CD8-positive, alpha-beta memory T cell (primary cell): ENCODE results near the gene NANOS2. TPM values are rescaled to one million over a fixed set of nuclear protein-coding genes. Genes with fewer than 3 reads are reported as not detected.
A peak's percentile ranks its signal among the peaks of the same experiment; 100 is the strongest.

Source experiments
- CTCF ChIA-PET: fragments of 350-600 bp; sonication (Branson Sonifier 250); formaldehyde crosslinking; loops from one replicate; lab custom pipeline; 2021; ENCODE audit warnings: antibody characterized with exemption; lab: Charles Lee
- POLR2A ChIA-PET: fragments of 350-600 bp; sonication (Branson Sonifier 250); formaldehyde crosslinking; loops from one replicate; lab custom pipeline; 2021; ENCODE audit warnings: antibody characterized with exemption; lab: Charles Lee
- DNase-seq, 5 donors: peaks; one replicate each; pipeline versions ENCODE4 v3.0.0 to v3.0.0-alpha.2; 2020 to 2022; ENCODE audit warnings: mixed read lengths in 1 of 5
- H3K27ac ChIP-seq: one replicate; pipeline ENCODE4 v1.7.0; 2013; ENCODE audit warnings: low read depth, mild to moderate bottlenecking, low read length, moderate library complexity
- H3K27me3 ChIP-seq: 2 replicates; pipeline ENCODE4 v1.7.0; 2013; ENCODE audit warnings: low read length, mild to moderate bottlenecking; ENCODE audit not compliant: insufficient read depth, poor library complexity, severe bottlenecking
- H3K36me3 ChIP-seq: 2 replicates; pipeline ENCODE4 v1.7.0; 2013; ENCODE audit warnings: mild to moderate bottlenecking, low read length, moderate library complexity; ENCODE audit not compliant: insufficient read depth
- H3K4me1 ChIP-seq: 2 replicates; pipeline ENCODE4 v1.7.0; 2013; ENCODE audit warnings: mild to moderate bottlenecking, low read length, moderate library complexity; ENCODE audit not compliant: insufficient read depth
- H3K4me3 ChIP-seq: 2 replicates; pipeline ENCODE4 v1.7.0; 2013; ENCODE audit warnings: mild to moderate bottlenecking, low read length
- H3K9me3 ChIP-seq: 2 replicates; pipeline ENCODE4 v1.7.0; 2013; ENCODE audit warnings: mild to moderate bottlenecking, low read length
- H3K27ac Mint-ChIP-seq, 8 donors: one replicate each; pipeline ENCODE4 v1.8.0; 2020 to 2021; ENCODE audit warnings: mixed read lengths in 8 of 8, mild to moderate bottlenecking in 6 of 8, inconsistent platforms in 3 of 8, moderate library complexity in 3 of 8
- H3K27me3 Mint-ChIP-seq, 2 donors: one replicate each; pipeline ENCODE4 v1.8.0; 2020 to 2021; ENCODE audit warnings: mixed read lengths in 2 of 2, mild to moderate bottlenecking in 1 of 2, moderate library complexity in 1 of 2
- H3K36me3 Mint-ChIP-seq, 3 donors: one replicate each; pipeline ENCODE4 v1.8.0; 2020 to 2021; ENCODE audit warnings: mixed read lengths in 3 of 3, inconsistent platforms in 1 of 3, mild to moderate bottlenecking in 1 of 3
- H3K4me1 Mint-ChIP-seq, 3 donors: one replicate each; pipeline ENCODE4 v1.8.0; 2020 to 2021; ENCODE audit warnings: mixed read lengths in 3 of 3, inconsistent platforms in 1 of 3, mild to moderate bottlenecking in 1 of 3
- H3K4me3 Mint-ChIP-seq, 7 donors: one replicate each; pipeline ENCODE4 v1.8.0; 2020 to 2021; ENCODE audit warnings: mixed read lengths in 7 of 7, mild to moderate bottlenecking in 6 of 7, moderate library complexity in 4 of 7, inconsistent platforms in 2 of 7
- H3K9me3 Mint-ChIP-seq, 5 donors: one replicate each; pipeline ENCODE4 v1.8.0; 2020 to 2022; ENCODE audit warnings: mixed read lengths in 5 of 5, mild to moderate bottlenecking in 3 of 5, moderate library complexity in 2 of 5, inconsistent platforms in 1 of 5
- polyA plus RNA-seq: library from polyadenylated mRNA; unstranded; fragments of 300-500 nt; fragmentation: Illumina TruSeq; gene quantifications from one replicate; pipeline ENCODE4 v1.2.3, GENCODE V29; 2021
- total RNA-seq, 2 experiments: library from RNA; stranded (reverse); gene quantifications; one replicate each; pipeline ENCODE4 v1.2.3, GENCODE V29; 2021

The NANOS2 gene
- total and polyA plus RNA-seq, 3 experiments from 2014 or later, result not detected

- Histone ChIP-seq H3K9me3 (no peaks in the 10 kb centered on the region), H3K36me3 (no peaks in the 10 kb centered on the region), H3K27me3 (peaks cover 13% of the 10 kb centered on the region), H3K4me1 (no peaks in the 10 kb centered on the region), H3K4me3 (no peak overlapping the region), H3K27ac (no peak overlapping the region)
- ChIA-PET POLR2A (no interaction called here), CTCF (no interaction called here)
- Mint-ChIP-seq H3K27me3 (peaks cover 38 to 70% of the 10 kb centered on the region in 2 donors), H3K4me3 (peak overlapping the region in 1 of 7 donors; percentile 79), H3K36me3 (peaks cover 0 to 7% (median 0%) of the 10 kb centered on the region in 3 donors), H3K27ac (no peak overlapping the region), H3K4me1 (no peaks in the 10 kb centered on the region), H3K9me3 (peaks cover 0 to 2% (median 0%) of the 10 kb centered on the region in 5 donors)
- no peak for DNase-seq
Measured at GRCh38 chr19:45938733-45939319, 24.2 kb upstream of the NANOS2 start.

GRCh38 chr19:45935267-45935666, 20.7 kb upstream of the NANOS2 start:
- H3K9me3 Mint-ChIP-seq, result peaks cover 0 to 2% (median 0%) of the 10 kb centered on the region in 5 donors
- H3K36me3 Mint-ChIP-seq, result peaks cover 0 to 4% (median 0%) of the 10 kb centered on the region in 3 donors
- H3K27me3 Mint-ChIP-seq, result peaks cover 32 to 74% of the 10 kb centered on the region in 2 donors
- CTCF ChIA-PET, result no interaction called here
- no peak overlapping the region for H3K27ac Mint-ChIP-seq
- Histone ChIP-seq H3K4me1 (no peaks in the 10 kb centered on the region), H3K27ac (no peak overlapping the region), H3K9me3 (no peaks in the 10 kb centered on the region), H3K27me3 (peaks cover 13% of the 10 kb centered on the region), H3K36me3 (no peaks in the 10 kb centered on the region), H3K4me3 (no peak overlapping the region)
- DNase-seq, result no peak
- no peaks in the 10 kb centered on the region for H3K4me1 Mint-ChIP-seq
- H3K4me3 Mint-ChIP-seq, result no peak overlapping the region
- POLR2A ChIA-PET, result no interaction called here

DNA sequence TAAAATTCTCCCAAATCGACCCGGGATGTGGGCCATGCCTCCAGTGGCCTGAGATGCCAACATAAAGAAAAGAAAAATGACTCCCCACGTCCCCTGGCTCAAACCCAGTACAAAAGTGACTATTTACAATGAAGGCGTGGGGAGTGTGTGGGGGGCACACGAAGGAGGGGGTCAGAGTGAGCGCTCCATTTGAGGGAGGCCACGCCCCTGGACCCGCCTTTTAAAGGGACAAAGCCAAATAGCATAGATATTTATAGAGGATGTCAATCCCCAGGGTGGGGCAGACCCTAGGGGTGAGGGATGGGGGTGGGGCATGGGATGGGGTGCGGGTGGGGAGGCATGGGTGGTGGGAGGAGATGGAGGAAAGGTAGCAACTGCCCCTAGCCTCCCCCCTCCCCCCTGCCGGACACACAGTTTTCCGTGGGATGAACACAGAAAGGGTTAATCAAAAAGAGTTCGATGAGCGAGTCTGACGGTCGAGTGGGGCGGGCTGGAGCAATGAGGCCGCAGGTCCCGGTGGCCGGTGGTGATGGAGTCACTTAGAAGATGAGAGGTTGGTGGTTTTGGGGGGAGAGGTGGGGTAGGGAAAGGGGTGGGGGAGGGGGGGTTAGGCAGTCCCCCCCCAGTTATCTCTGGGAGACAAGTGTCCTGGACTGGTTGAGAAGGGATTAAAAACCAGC, 20.1 kb upstream of the NANOS2 start:
- H3K9me3 Mint-ChIP-seq, result peaks cover 0 to 2% (median 0%) of the 10 kb centered on the region in 5 donors
- H3K4me1 Mint-ChIP-seq, result no peaks in the 10 kb centered on the region
- Histone ChIP-seq H3K9me3 (no peaks in the 10 kb centered on the region), H3K36me3 (no peaks in the 10 kb centered on the region), H3K4me3 (no peak overlapping the region), H3K4me1 (no peaks in the 10 kb centered on the region), H3K27ac (no peak overlapping the region), H3K27me3 (peaks cover 13% of the 10 kb centered on the region)
- ChIA-PET CTCF (no interaction called here), POLR2A (no interaction called here)
- no peak overlapping the region for H3K27ac Mint-ChIP-seq
- peaks cover 30 to 72% of the 10 kb centered on the region in 2 donors for H3K27me3 Mint-ChIP-seq
- H3K4me3 Mint-ChIP-seq, result no peak overlapping the region
- DNase-seq, result no peak
- peaks cover 0 to 4% (median 0%) of the 10 kb centered on the region in 3 donors for H3K36me3 Mint-ChIP-seq

GRCh38 chr19:45933759-45934158, 19.2 kb upstream of the NANOS2 start:
- H3K36me3 Mint-ChIP-seq, result peaks cover 0 to 1% (median 0%) of the 10 kb centered on the region in 3 donors
- no peak overlapping the region for H3K4me3 ChIP-seq
- H3K4me3 Mint-ChIP-seq, result no peak overlapping the region
- no peak for DNase-seq
- no peaks in the 10 kb centered on the region for H3K4me1 ChIP-seq
- H3K36me3 ChIP-seq, result no peaks in the 10 kb centered on the region
- H3K4me1 Mint-ChIP-seq, result no peaks in the 10 kb centered on the region
- no peak overlapping the region for H3K27ac ChIP-seq
- peaks cover 13% of the 10 kb centered on the region for H3K27me3 ChIP-seq
- peaks cover 25 to 63% of the 10 kb centered on the region in 2 donors for H3K27me3 Mint-ChIP-seq
- no peak overlapping the region for H3K27ac Mint-ChIP-seq
- ChIA-PET POLR2A (no interaction called here), CTCF (no interaction called here)
- H3K9me3 ChIP-seq, result no peaks in the 10 kb centered on the region
- peaks cover 0 to 2% (median 0%) of the 10 kb centered on the region in 5 donors for H3K9me3 Mint-ChIP-seq

DNA sequence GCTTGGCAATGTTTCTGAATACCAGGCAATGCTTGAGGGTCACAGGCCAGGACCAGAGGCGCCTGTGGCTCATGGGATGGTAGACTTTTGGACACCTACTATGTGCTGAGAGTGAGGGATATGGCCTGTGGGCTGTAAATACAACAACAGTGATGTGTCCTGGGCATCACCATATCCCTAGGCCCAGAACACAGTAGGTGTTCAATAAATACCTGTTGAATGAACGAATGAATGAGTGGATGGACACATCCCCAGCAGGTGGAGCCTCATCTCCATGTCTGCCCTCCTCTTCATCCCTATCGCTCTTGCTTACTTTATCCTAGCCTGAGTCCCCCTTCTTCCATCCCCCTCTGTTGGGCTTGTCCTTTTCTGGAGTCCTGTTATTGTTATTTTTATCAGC, 16.5 kb upstream of the NANOS2 start:
- Mint-ChIP-seq H3K9me3 (no peaks in the 10 kb centered on the region), H3K36me3 (no peaks in the 10 kb centered on the region), H3K27me3 (peaks cover 12 to 39% of the 10 kb centered on the region in 2 donors), H3K4me3 (peak overlapping the region in 1 of 7 donors; percentile 10), H3K4me1 (peaks cover 5 to 11% (median 10%) of the 10 kb centered on the region in 3 donors), H3K27ac (peak overlapping the region in 1 of 8 donors; percentile 49)
- ChIA-PET CTCF (interaction anchor here (1.3 kb wide), 1 partner anchor 48 kb away, joined by 3 read pairs; no protein-coding TSS in a partner anchor), POLR2A (no interaction called here)
- Histone ChIP-seq H3K27me3 (peaks cover 9% of the 10 kb centered on the region), H3K9me3 (no peaks in the 10 kb centered on the region), H3K36me3 (no peaks in the 10 kb centered on the region), H3K4me3 (no peak overlapping the region), H3K4me1 (peaks cover 9% of the 10 kb centered on the region), H3K27ac (no peak overlapping the region)
- DNase-seq, result no peak

GRCh38 chr19:45929247-45929646, 14.7 kb upstream of the NANOS2 start:
- CTCF ChIA-PET, result no interaction called here
- no peaks in the 10 kb centered on the region for H3K36me3 Mint-ChIP-seq
- H3K4me3 Mint-ChIP-seq, result no peak overlapping the region

GRCh38 chr19:45927565-45928261, 13.1 kb upstream of the NANOS2 start:
- Mint-ChIP-seq H3K4me3 (peak overlapping the region in 5 of 7 donors; percentile 22 to 56 (median 51)), H3K4me1 (peaks cover 5 to 11% (median 10%) of the 10 kb centered on the region in 3 donors), H3K36me3 (no peaks in the 10 kb centered on the region), H3K27ac (peak overlapping the region in 2 of 8 donors; percentile 19 to 43), H3K9me3 (no peaks in the 10 kb centered on the region), H3K27me3 (peaks cover 3 to 13% of the 10 kb centered on the region in 2 donors)
- Histone ChIP-seq H3K4me1 (peaks cover 9% of the 10 kb centered on the region), H3K27ac (no peak overlapping the region), H3K4me3 (no peak overlapping the region), H3K27me3 (no peaks in the 10 kb centered on the region), H3K36me3 (no peaks in the 10 kb centered on the region), H3K9me3 (no peaks in the 10 kb centered on the region)
- DNase-seq, result peak; percentile 80 to 93 (median 84)
- ChIA-PET CTCF (interaction anchor here (1.0 kb wide), 1 partner anchor 89 kb away, joined by 3 read pairs; no protein-coding TSS in a partner anchor), POLR2A (no interaction called here)

More at GRCh38 chr19:45929247-45929646, 14.7 kb upstream of the NANOS2 start:
- Histone ChIP-seq H3K9me3 (no peaks in the 10 kb centered on the region), H3K4me1 (peaks cover 9% of the 10 kb centered on the region), H3K4me3 (no peak overlapping the region), H3K27me3 (peaks cover under 1% of the 10 kb centered on the region), H3K36me3 (no peaks in the 10 kb centered on the region), H3K27ac (no peak overlapping the region)
- peaks cover 7 to 21% of the 10 kb centered on the region in 2 donors for H3K27me3 Mint-ChIP-seq
- POLR2A ChIA-PET, result no interaction called here
- no peak for DNase-seq
- H3K9me3 Mint-ChIP-seq, result no peaks in the 10 kb centered on the region
- no peak overlapping the region for H3K27ac Mint-ChIP-seq
- H3K4me1 Mint-ChIP-seq, result peaks cover 5 to 11% (median 10%) of the 10 kb centered on the region in 3 donors
